GM21381 (cell line): ENCODE measurements around the gene MICAL2.

Source experiments
- ATAC-seq: cut with Tn5 transposase; IDR thresholded peaks from one replicate; pipeline ENCODE4 v1.9.1; 2021; ENCODE audit warnings: mild to moderate bottlenecking, moderate library complexity; ENCODE audit not compliant: unreplicated experiment

MICAL2 gene

GRCh38 chr11:12293486-12293885 lies 183.1 kb downstream of the MICAL2 start:
- ATAC-seq = no peak

GRCh38 chr11:12294613-12295012 lies 184.2 kb downstream of the MICAL2 start:
- ATAC-seq = no peak

GRCh38 chr11:12295943-12296342 lies 185.6 kb downstream of the MICAL2 start:
- ATAC-seq = no peak

GRCh38 chr11:12298610-12299009 lies 188.2 kb downstream of the MICAL2 start:
- ATAC-seq = no peak

GRCh38 chr11:12301379-12301778 lies 191.0 kb downstream of the MICAL2 start:
- ATAC-seq = no peak

- ATAC-seq = no peak
These were observed 193.2 kb downstream of the MICAL2 start for GRCh38 chr11:12303421-12304149.

GRCh38 chr11:12306830-12307229 lies 196.4 kb downstream of the MICAL2 start:
- no peak for ATAC-seq

- no peak for ATAC-seq
These were observed 201.7 kb downstream of the MICAL2 start for GRCh38 chr11:12312132-12312531.
